Cerebellar nuclear complex (tissue), 1 donor: ENCODE results near the gene CHST9.
"Not testable (repeated sequence)": the region's sequence is repeated elsewhere in the genome, so short reads cannot be mapped to it uniquely, and the experiment has no call there.

ENCODE experiments used
- DNase-seq, 2 experiments: peaks; one replicate each; lab custom pipeline; 2025; lab: John Stamatoyannopoulos, UW

The CHST9 gene, protein sequence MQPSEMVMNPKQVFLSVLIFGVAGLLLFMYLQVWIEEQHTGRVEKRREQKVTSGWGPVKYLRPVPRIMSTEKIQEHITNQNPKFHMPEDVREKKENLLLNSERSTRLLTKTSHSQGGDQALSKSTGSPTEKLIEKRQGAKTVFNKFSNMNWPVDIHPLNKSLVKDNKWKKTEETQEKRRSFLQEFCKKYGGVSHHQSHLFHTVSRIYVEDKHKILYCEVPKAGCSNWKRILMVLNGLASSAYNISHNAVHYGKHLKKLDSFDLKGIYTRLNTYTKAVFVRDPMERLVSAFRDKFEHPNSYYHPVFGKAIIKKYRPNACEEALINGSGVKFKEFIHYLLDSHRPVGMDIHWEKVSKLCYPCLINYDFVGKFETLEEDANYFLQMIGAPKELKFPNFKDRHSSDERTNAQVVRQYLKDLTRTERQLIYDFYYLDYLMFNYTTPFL

DNA sequence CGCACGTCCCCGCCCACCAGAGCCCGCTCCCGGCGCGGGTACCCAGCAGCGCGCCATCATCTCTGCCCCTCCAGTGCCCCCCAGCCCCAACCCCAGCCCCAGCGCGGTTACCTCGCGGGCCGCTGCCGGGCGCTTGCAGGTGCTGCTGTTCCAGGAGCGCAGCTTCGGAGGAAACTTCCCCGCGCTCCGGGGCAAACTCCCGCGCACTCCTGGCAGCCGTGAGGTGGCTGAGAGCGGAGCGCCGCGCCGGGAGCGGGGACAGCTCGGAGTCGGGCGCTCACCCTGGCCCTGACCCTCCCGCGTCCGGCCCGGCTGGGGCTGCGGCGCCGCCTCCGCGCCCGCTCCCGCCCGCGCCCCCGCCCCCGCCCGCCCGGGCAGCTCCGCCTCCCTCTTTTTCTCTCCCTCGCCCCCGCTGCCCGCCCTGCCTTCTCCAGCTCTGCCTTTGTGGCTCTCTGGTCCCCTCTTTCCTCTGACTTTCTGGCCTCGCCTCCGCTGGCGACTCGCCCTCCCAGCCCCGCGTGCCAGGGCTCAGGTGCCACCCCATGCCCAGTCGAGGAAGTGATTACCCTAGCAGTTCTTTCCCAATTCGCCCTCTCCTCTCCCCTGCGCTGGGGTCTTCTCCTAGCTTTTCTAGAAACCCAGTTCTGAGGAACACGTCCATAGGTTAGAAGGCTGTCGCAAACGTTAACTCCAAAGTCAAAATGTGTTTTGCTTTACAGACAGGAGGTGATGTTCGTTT, at the start of gene CHST9:
Gene CHST9 (minus strand): TSS at position 284 of the 739 bp plus-strand sequence. CDS start 42,499 bp downstream, outside the sequence.
- no peak for DNase-seq

- not testable (repeated sequence) for DNase-seq
These were observed 47.2 kb upstream of the CHST9 start for GRCh38 chr18:27232355-27232754.

- DNase-seq = not testable (repeated sequence)
These were observed 46.6 kb upstream of the CHST9 start for GRCh38 chr18:27231671-27232070.

GRCh38 chr18:27231221-27231620, 46.1 kb upstream of the CHST9 start:
- not testable (repeated sequence) for DNase-seq

DNA sequence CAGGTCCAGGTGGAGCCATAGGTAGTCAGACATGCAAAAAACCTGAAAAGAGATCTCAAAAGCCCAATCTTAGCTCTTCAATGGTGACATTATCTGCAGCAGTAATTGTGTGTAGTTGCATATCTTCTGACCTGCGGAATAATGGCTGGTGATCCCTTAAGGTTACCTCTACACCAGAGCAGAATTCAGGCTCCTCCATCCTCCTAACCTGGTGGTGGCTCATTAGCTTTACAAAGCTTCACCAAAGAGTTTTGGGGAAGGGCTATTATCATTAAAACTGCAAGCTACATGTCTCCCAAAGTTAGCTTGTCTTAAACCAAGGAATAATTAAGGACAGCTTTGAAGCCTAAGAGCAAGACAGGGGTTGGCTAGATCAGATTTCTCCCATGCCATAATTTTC, 42.6 kb upstream of the CHST9 start:
- DNase-seq = no peak

DNA sequence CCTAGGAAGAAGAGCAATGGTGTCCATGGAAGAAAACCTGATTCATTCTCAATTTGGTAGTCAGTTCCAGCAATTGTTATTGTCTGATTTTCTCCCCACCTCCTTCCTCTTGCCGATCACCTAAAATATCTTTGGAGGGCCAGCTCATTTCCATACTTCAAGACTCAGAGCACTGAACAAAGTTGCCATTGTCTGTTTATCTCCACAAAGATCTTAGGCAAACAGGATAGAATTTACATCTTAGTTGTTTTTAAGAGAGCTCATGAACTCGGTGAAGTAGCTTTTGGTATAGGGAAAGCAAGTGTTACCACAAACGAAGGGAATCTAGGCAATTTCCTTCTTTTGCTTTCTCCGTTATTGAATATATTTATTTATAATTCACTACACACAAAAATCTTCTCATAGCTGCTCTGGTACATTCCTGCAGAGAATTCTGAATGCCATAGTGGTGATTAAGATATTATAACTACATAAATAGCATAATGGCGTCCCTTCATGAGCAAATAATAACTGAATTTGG, 41.5 kb upstream of the CHST9 start:
- DNase-seq = no peak

DNA sequence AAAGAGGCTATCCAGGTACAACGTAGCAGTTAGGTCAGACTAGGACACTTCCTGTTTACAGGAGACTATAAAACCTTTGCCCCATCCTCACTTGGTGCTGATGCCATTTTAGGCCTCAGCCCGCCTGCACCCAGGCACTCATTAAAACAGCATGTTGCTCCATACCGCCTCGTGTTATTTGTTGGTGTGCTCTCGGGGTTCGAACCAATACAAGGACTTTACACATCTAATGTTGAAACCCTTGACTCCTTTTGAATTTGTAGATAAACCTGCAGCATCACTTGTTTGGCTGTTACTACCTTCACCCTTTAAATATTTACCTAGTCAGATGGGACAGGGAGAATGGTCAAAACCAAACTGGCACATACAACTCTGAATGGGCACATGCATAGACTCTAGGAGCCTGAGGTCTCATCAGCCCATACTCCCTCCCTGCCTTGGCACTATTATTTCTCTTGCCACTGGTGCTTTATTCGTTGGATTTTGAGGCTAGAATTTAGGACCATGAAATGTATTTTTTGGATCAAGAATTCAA, 40.9 kb upstream of the CHST9 start:
- no peak for DNase-seq

- DNase-seq = no peak
These were observed 38.6 kb upstream of the CHST9 start for GRCh38 chr18:27223526-27224291.

- no peak for DNase-seq
These were observed 29.7 kb upstream of the CHST9 start for GRCh38 chr18:27214831-27215230.

DNA sequence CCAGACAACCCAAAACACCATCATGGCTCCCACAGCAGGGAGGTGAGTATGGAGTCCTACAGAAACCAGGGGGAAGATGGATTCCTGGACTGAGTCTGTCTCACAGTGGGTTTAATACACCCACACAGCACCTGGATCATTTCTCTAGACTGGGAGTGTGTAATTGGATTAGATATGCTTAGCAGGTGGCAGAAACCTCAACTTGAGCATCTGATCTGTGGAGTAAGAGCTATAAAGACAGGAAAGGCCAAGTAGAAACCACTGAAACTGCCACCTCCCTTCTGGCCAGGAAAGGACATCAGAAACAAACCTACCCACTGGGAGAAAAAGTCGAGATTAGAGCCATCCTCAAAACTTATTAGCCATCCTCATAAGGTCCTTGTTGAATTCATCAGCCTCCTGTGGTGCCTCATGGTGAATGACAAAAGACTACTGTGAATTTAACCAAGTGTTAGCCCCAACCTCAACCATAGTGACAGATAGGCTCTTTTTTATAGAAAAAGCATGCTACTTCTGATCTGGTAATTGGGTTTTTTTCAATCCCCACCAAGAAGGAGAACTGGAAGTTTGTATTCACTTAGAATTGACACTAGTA, 28.1 kb upstream of the CHST9 start:
- no peak for DNase-seq

- no peak for DNase-seq
These were observed 26.5 kb upstream of the CHST9 start for GRCh38 chr18:27211569-27211968.

DNA sequence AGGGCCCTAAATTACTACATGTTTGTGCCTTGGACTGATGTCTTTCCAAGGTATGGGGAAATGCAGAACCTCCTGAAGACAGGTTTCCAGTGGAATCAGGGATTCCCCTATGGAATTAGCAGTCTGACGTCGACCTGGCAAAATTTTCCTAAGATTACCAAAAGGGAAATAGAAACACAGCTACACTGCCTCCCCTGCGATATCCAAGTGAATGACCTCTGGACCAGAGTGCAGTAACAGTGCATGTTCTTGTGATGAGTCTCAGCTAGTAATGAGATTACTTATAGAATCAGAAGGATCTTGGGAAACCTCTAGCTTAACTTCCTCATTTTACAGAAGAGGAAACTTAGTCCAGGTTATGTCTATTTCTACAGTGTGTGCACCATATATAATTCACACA, 21.3 kb upstream of the CHST9 start:
- no peak for DNase-seq

- DNase-seq = no peak
These were observed 17.6 kb upstream of the CHST9 start for GRCh38 chr18:27202741-27203140.

DNA sequence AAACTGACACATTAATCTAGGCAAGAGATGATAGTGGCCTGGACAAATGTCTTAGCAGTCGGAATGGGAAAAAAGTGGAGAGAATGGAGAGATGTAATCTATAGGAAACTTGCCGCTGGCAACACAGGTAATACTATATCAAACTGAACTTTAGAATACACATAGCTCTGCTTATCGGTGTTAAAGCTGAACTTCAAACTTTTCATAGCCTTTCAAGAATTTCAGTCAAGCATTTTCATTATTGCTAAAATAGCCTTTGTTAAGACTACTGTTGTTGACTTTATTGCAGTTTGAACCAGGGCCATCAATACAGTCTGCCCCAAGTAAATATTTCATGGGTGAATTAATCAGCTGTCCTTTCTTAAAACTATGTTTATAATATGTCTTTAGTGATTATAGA, 12.9 kb upstream of the CHST9 start:
- DNase-seq = no peak

DNA sequence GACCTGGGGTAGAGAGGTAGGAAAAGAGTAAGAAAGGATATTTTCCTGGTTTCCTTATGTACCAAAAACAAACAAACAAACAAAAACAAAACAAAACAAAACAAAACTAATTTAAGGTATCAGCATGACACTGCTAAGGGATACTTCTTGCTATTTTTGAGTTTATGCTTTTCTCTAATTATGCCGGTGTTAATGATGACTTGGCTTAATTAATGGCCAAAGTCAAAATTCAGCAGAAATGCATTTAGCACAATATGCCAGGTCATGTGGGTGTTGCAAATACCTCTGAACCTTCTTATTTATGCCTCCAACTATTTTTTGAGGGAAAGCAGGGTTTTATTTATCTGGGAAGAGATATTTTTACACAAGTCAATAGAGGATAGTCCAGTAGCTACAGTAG, 3.2 kb upstream of the CHST9 start:
- no peak for DNase-seq

DNA sequence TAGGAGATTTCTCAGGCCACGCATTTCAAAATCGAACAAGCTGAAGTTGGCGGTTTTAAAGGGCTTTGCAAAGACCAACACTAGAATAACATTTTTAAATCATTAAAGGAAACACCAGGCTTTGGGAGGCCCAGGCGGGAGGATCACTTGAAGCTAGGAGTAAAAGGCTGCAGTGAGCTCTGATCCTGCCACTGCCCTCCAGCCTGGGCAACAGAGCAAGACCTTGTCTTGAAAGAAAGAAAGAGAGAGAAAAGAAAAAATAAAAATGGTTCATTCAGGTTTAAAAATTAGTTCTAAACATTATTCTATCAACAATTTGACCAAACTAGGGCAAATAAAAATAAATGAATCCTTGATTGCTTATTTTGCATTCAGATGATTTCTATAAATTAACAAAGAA, 789 bp upstream of the CHST9 start:
- no peak for DNase-seq

DNA sequence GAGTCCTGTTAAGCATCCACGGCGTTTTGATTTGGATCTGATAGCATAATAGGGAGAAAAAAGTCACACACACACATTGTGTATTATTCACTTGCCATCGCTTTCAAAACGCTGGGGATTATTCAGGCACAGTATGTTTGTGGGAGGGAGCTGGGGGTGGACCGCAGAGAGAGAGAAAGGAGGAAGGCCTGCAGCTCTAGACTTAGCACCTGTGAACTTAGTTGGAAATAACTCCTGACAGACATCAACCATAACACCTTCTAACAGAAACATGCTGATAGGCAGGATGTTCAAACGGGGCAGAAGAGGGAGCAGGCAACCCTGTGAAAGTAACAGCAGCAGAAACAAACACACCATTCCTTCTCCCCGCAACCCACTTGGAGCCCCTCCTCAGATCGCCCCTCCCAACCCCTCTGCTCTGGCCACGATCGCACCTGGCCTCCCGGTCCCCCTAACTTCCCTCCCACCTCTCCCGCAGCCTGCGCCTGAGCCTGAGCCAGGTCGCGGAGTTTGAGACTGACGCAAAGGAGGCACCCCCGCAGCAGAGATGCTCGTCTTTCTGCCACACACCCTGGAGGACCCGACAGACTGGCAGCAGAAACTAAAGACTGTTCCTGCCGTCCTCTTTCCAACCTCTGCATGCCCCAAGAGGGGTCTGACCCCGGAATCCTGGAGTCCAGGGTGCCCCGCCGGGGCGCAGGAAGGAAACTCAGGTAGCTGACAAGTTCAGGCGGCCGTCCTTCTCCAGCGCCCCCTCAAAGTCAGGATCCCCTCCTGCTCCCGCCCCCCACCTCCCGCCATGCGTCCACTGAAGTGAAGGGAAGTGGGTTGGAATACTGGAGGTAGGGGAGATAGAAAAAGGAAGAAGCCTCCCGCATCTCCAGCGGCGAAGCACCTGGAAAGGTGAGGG, 738 bp downstream of the CHST9 start:
- no peak for DNase-seq

GRCh38 chr18:27181726-27182125, 3.4 kb downstream of the CHST9 start:
- no peak for DNase-seq

GRCh38 chr18:27178424-27178823, 6.7 kb downstream of the CHST9 start:
- DNase-seq = no peak

DNA sequence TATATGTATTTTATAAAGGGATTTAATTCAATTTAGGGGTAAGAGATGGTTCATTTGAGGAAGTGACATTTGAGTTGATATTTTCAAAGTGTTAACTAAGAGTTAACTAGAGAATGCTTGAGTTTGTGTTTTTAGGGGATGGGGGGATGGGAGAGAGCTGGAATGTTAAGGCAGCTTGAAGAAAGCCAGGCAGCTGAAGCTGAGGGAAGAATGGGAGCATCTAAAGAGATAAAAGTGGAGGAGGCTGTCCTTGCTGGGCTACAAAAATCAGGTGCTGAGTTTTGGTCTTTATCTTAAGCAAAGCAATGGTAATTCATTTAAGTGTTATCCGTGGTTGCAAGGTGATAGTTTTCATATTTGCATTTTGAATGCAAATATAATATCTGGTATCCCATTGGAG, 9.2 kb downstream of the CHST9 start:
- DNase-seq = no peak

DNA sequence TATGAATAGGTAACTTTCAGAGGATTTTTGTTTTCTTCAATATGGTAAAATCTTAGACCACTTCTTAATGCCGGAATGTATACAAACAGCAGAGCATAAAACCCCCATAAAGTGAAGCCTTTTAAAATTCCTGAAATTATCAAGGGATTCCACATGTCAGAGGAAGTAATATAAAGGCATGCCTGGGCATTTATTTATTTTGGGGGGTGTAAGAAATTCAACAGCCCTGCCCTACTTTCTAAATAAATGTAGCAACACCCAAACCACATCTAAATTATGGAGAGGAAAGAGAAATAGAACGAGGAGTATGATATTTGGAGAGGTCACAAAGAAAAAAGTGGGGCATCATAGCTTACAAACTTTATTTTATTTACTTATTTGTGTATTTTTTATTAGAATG, 9.9 kb downstream of the CHST9 start:
- DNase-seq = no peak
